Muscle layer of colon (tissue), 2 donors: ENCODE measurements around the gene GUCY1A1.
A peak's percentile ranks its signal among the peaks of the same experiment; 100 is the strongest.

Experiments
- H3K27ac ChIP-seq: one replicate; pipeline ENCODE4 v1.7.0; 2013; ENCODE audit warnings: low read depth, mild to moderate bottlenecking, low read length, moderate library complexity
- H3K27me3 ChIP-seq, 2 donors: one replicate each; pipeline ENCODE4 v1.7.0; 2013; ENCODE audit warnings: low read length in 2 of 2, mild to moderate bottlenecking in 2 of 2; ENCODE audit not compliant: insufficient read depth in 2 of 2, control insufficient read depth in 1 of 2
- H3K36me3 ChIP-seq: one replicate; pipeline ENCODE4 v1.7.0; 2013; ENCODE audit warnings: mild to moderate bottlenecking, low read length; ENCODE audit not compliant: insufficient read depth
- H3K4me1 ChIP-seq: one replicate; pipeline ENCODE4 v1.7.0; 2013; ENCODE audit warnings: mild to moderate bottlenecking, low read length; ENCODE audit not compliant: insufficient read depth
- H3K4me3 ChIP-seq, 2 donors: one replicate each; pipeline ENCODE4 v1.7.0; 2013; ENCODE audit warnings: low read length in 2 of 2, low read depth in 1 of 2, mild to moderate bottlenecking in 1 of 2, moderate library complexity in 1 of 2
- H3K9ac ChIP-seq: one replicate; pipeline ENCODE4 v1.7.0; 2013; ENCODE audit warnings: low read length
- H3K9me3 ChIP-seq: one replicate; pipeline ENCODE4 v1.7.0; 2013; ENCODE audit warnings: mild to moderate bottlenecking, low read length
- donor health status: abdominal sarcoma.
- donor health status: Adenocarcinoma of cecum.

Gene GUCY1A1

DNA sequence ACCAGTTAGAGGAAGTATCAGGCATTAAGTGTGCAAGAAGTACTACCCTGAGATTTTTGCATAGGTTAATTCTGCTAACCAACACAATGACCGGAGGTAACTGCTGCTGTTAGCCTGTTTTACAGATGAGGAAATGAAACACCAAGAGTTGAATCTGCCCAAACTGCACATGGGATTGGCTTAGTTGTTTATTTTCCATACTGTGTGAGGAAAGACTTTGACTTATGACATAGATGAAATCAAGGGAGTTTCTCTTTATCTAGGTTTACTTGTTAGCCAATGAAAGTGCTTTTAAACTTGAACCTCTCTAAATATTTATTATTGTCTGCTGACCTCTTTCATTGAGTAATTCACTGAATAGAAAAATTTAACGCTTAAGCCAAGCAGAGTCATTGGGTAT, 102.4 kb downstream of the GUCY1A1 start:
- Histone ChIP-seq H3K9me3 (no peaks in the 10 kb centered on the region), H3K4me1 (peaks cover 47% of the 10 kb centered on the region), H3K4me3 (no peak overlapping the region), H3K36me3 (no peaks in the 10 kb centered on the region), H3K27me3 (no peaks in the 10 kb centered on the region), H3K27ac (no peak overlapping the region), H3K9ac (no peak overlapping the region)

GRCh38 chr4:155772459-155773195, 106.0 kb downstream of the GUCY1A1 start:
- Histone ChIP-seq H3K4me1 (peaks cover 31% of the 10 kb centered on the region), H3K9me3 (no peaks in the 10 kb centered on the region), H3K9ac (no peak overlapping the region), H3K4me3 (no peak overlapping the region), H3K27me3 (no peaks in the 10 kb centered on the region), H3K36me3 (peaks cover 6% of the 10 kb centered on the region), H3K27ac (peak overlapping the region; percentile 47)

DNA sequence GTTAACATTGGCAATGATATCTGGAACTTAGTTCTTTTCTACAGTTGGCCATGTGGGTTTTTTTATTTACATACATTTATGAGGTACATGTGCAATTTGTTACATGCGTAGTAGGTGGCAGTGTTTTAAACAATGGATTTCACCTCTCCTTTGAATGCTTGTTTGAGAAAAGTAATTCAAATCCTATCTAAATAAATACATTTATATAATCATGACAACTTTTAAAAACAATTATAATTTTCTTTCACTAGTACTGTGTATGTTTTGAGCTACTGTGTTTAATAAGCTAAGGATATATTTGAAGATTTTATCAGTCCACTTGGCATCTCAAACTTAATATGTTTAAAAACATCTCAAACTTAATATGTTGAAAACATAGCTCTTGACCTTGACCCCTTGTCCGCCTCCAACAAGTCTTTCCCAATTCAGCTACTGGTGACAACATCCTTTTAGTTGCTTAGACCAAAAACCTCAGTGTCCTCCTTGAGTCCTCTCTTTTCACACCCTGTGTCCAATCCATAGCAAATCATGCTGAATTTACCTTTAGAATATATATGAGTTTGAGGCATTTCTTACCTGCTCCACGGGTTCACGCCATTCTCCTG, 106.7 kb downstream of the GUCY1A1 start:
- no peaks in the 10 kb centered on the region for H3K27me3 ChIP-seq
- no peaks in the 10 kb centered on the region for H3K9me3 ChIP-seq
- H3K36me3 ChIP-seq = peaks cover 6% of the 10 kb centered on the region
- H3K9ac ChIP-seq = no peak overlapping the region
- peak overlapping the region; percentile 47 for H3K27ac ChIP-seq
- no peak overlapping the region for H3K4me3 ChIP-seq
- H3K4me1 ChIP-seq = peaks cover 31% of the 10 kb centered on the region

DNA sequence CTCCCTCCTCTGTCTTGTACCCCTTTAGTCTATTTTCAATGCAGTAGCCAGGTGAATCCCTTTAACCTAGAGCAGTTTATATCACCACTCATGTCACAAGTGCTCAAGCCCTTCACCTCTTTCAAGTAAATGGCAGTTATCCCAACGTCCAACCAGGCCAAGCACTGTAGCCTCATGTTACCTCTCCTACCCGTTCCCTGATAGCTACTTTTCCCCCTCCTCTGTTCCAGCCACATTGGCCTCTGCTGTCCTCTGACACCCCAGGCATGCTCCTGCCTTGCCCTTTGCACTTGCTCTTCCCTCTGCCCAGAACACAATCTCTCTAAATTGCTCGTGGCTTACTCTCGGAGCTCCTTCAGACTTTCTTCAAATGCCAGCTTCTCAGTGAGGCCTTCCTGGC, 107.4 kb downstream of the GUCY1A1 start:
- no peak overlapping the region for H3K27ac ChIP-seq
- no peaks in the 10 kb centered on the region for H3K9me3 ChIP-seq
- H3K9ac ChIP-seq = no peak overlapping the region
- no peaks in the 10 kb centered on the region for H3K27me3 ChIP-seq
- no peak overlapping the region for H3K4me3 ChIP-seq
- peaks cover 38% of the 10 kb centered on the region for H3K4me1 ChIP-seq
- peaks cover 6% of the 10 kb centered on the region for H3K36me3 ChIP-seq

- H3K4me1 ChIP-seq = peaks cover 40% of the 10 kb centered on the region
Observed at GRCh38 chr4:155777971-155778735, 111.5 kb downstream of the GUCY1A1 start.

GRCh38 chr4:155780775-155781174, 114.1 kb downstream of the GUCY1A1 start:
- Histone ChIP-seq H3K9me3 (no peaks in the 10 kb centered on the region), H3K27me3 (no peaks in the 10 kb centered on the region), H3K9ac (no peak overlapping the region), H3K4me3 (no peak overlapping the region), H3K4me1 (peaks cover 27% of the 10 kb centered on the region), H3K36me3 (no peaks in the 10 kb centered on the region), H3K27ac (no peak overlapping the region)

More at GRCh38 chr4:155777971-155778735, 111.5 kb downstream of the GUCY1A1 start:
- Histone ChIP-seq H3K9ac (no peak overlapping the region), H3K27me3 (no peaks in the 10 kb centered on the region), H3K4me3 (no peak overlapping the region), H3K9me3 (no peaks in the 10 kb centered on the region), H3K27ac (peak overlapping the region; percentile 73), H3K36me3 (peaks cover 6% of the 10 kb centered on the region)

DNA sequence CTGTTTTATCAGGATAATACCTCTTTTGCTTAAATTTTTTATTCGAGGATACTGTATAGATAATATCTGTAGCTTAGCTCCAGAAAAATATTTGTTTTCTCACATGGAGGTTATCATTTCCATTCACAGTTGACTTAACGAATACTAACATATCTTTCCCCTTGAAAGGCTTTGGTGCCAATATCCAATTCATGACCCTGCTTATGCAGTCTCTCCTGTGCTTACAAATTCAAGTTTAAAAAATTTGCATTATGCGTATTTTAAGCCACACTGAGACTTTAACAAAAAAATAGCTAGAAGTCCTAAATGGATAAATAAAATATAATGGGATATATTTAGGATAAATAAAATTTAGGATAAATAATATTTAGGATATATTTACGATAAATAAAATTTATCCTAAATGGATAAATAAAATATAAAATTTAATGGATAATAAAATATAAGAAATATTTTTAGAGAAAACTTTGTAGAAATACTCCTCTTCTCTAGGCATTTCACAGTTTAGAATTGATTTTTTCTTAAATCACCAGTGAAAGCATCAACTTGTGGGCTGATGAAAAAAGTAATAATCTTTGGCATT, 114.7 kb downstream of the GUCY1A1 start:
- Histone ChIP-seq H3K9ac (no peak overlapping the region), H3K27ac (no peak overlapping the region), H3K4me3 (no peak overlapping the region), H3K9me3 (no peaks in the 10 kb centered on the region), H3K27me3 (no peaks in the 10 kb centered on the region), H3K36me3 (no peaks in the 10 kb centered on the region), H3K4me1 (peaks cover 27% of the 10 kb centered on the region)
